Muscle of leg (tissue), 11 donors: ENCODE measurements around the gene SNX4. TPM values are rescaled to one million over a fixed set of nuclear protein-coding genes. Genes with fewer than 3 reads are reported as not detected.

Experiments
- DNase-seq: peaks from one replicate; pipeline ENCODE4 v3.0.0; 2013
- H3K27ac ChIP-seq: one replicate; pipeline ENCODE4 v1.5.1; 2013; ENCODE audit warnings: mild to moderate bottlenecking, low read length, control low read depth
- H3K27me3 ChIP-seq: one replicate; pipeline ENCODE4 v1.6.1; 2013; ENCODE audit warnings: low read length; ENCODE audit not compliant: control insufficient read depth, insufficient read depth
- H3K36me3 ChIP-seq: one replicate; pipeline ENCODE4 v1.6.1; 2013; ENCODE audit warnings: low read length; ENCODE audit not compliant: control insufficient read depth, insufficient read depth
- H3K4me1 ChIP-seq: one replicate; pipeline ENCODE4 v1.6.1; 2013; ENCODE audit warnings: low read length; ENCODE audit not compliant: control insufficient read depth, insufficient read depth
- H3K4me3 ChIP-seq: one replicate; pipeline ENCODE4 v1.5.1; 2013; ENCODE audit warnings: low read length, control low read depth
- H3K9me3 ChIP-seq: replicated peaks from 2 replicates; pipeline ENCODE4 v1.6.1; 2013; ENCODE audit warnings: low read depth, low read length; ENCODE audit not compliant: control insufficient read depth
- WGBS: methylation state at CpG from one replicate; pipeline ENCODE4 v1.1.5; 2013; ENCODE audit warnings: missing lambda C conversion rate; ENCODE audit not compliant: insufficient coverage; 5-methylcytosine and 5-hydroxymethylcytosine counted together
- polyA plus RNA-seq, 8 donors: library from polyadenylated mRNA; unstranded; fragments of 120-200 nt; gene quantifications; one replicate each; pipeline versions ENCODE4 v1.2.1 to v1.2.3, GENCODE V29; 2013; ENCODE audit warnings: inconsistent platforms in 1 of 8, low replicate concordance in 1 of 8; ENCODE audit not compliant: insufficient read length in 8 of 8, insufficient read depth in 1 of 8
- total RNA-seq: library from RNA; stranded (reverse); fragments of 120-200 nt; gene quantifications from one replicate; pipeline ENCODE4 v1.2.4, GENCODE V29; 2013

Gene SNX4
- total and polyA plus RNA-seq, 9 donors, result 32.6 to 46.2 (median 36.2) TPM

GRCh38 chr3:125437631-125438435 is 82.2 kb downstream of the SNX4 start:
- H3K4me1 ChIP-seq, result no peaks in the 10 kb centered on the region
- H3K27me3 ChIP-seq, result no peaks in the 10 kb centered on the region
- no peaks in the 10 kb centered on the region for H3K36me3 ChIP-seq
- no peak overlapping the region for H3K27ac ChIP-seq
- 60% methylated on average over 6 of the region's 9 CpGs for WGBS
- no peak overlapping the region for H3K4me3 ChIP-seq
- DNase-seq, result peak; percentile 61
- H3K9me3 ChIP-seq, result peaks cover 4% of the 10 kb centered on the region

- Histone ChIP-seq H3K27ac (no peak overlapping the region), H3K27me3 (no peaks in the 10 kb centered on the region), H3K36me3 (no peaks in the 10 kb centered on the region), H3K4me3 (no peak overlapping the region), H3K4me1 (no peaks in the 10 kb centered on the region), H3K9me3 (no peaks in the 10 kb centered on the region)
- DNase-seq, result peak; percentile 22
- 80% methylated on average over 1 of the region's 7 CpGs for WGBS
Observed at GRCh38 chr3:125436921-125437320, 83.1 kb downstream of the SNX4 start.

- Histone ChIP-seq H3K9me3 (no peaks in the 10 kb centered on the region), H3K27me3 (no peaks in the 10 kb centered on the region), H3K27ac (no peak overlapping the region), H3K4me3 (no peak overlapping the region), H3K4me1 (no peaks in the 10 kb centered on the region), H3K36me3 (no peaks in the 10 kb centered on the region)
- 88% methylated on average over 2 of the region's 2 CpGs for WGBS
- no peak for DNase-seq
Observed at GRCh38 chr3:125435231-125435630, 84.8 kb downstream of the SNX4 start.

- H3K4me1 ChIP-seq, result no peaks in the 10 kb centered on the region
- whole genome bisulfite sequencing, result 64% methylated on average over 6 of the region's 6 CpGs
- no peak for DNase-seq
- no peaks in the 10 kb centered on the region for H3K27me3 ChIP-seq
- H3K4me3 ChIP-seq, result no peak overlapping the region
- no peaks in the 10 kb centered on the region for H3K36me3 ChIP-seq
- H3K9me3 ChIP-seq, result no peaks in the 10 kb centered on the region
- H3K27ac ChIP-seq, result no peak overlapping the region
Observed at GRCh38 chr3:125434582-125435011, 85.4 kb downstream of the SNX4 start.

GRCh38 chr3:125433611-125434041 is 86.4 kb downstream of the SNX4 start:
- no peak overlapping the region for H3K27ac ChIP-seq
- H3K27me3 ChIP-seq, result no peaks in the 10 kb centered on the region
- WGBS, result 86% methylated on average over 3 of the region's 6 CpGs
- H3K4me1 ChIP-seq, result peaks cover 1% of the 10 kb centered on the region
- H3K4me3 ChIP-seq, result no peak overlapping the region
- no peak for DNase-seq
- no peaks in the 10 kb centered on the region for H3K9me3 ChIP-seq
- no peaks in the 10 kb centered on the region for H3K36me3 ChIP-seq

GRCh38 chr3:125433091-125433534 is 86.9 kb downstream of the SNX4 start:
- H3K4me3 ChIP-seq, result no peak overlapping the region
- DNase-seq, result no peak
- no peak overlapping the region for H3K27ac ChIP-seq
- no peaks in the 10 kb centered on the region for H3K27me3 ChIP-seq
- peaks cover 2% of the 10 kb centered on the region for H3K4me1 ChIP-seq
- H3K36me3 ChIP-seq, result no peaks in the 10 kb centered on the region
- no peaks in the 10 kb centered on the region for H3K9me3 ChIP-seq
- 96% methylated on average over 5 of the region's 6 CpGs for WGBS

- H3K27me3 ChIP-seq, result no peaks in the 10 kb centered on the region
- no peak for DNase-seq
- peaks cover 2% of the 10 kb centered on the region for H3K4me1 ChIP-seq
- WGBS, result 83% methylated on average over 2 of the region's 5 CpGs
- H3K4me3 ChIP-seq, result no peak overlapping the region
- no peak overlapping the region for H3K27ac ChIP-seq
- H3K36me3 ChIP-seq, result no peaks in the 10 kb centered on the region
- H3K9me3 ChIP-seq, result no peaks in the 10 kb centered on the region
Observed at GRCh38 chr3:125431912-125432790, 87.9 kb downstream of the SNX4 start.

GRCh38 chr3:125431391-125431790 is 88.6 kb downstream of the SNX4 start:
- no peak overlapping the region for H3K27ac ChIP-seq
- no CpG with 5 or more reads among the region's 2 CpGs for WGBS
- peaks cover 2% of the 10 kb centered on the region for H3K4me1 ChIP-seq
- DNase-seq, result no peak
- no peak overlapping the region for H3K4me3 ChIP-seq
- no peaks in the 10 kb centered on the region for H3K36me3 ChIP-seq
- no peaks in the 10 kb centered on the region for H3K27me3 ChIP-seq
- H3K9me3 ChIP-seq, result no peaks in the 10 kb centered on the region

- WGBS, result 67% methylated on average over 1 of the region's 7 CpGs
- no peaks in the 10 kb centered on the region for H3K36me3 ChIP-seq
- peak; percentile 9 for DNase-seq
- no peak overlapping the region for H3K4me3 ChIP-seq
- H3K4me1 ChIP-seq, result peaks cover 2% of the 10 kb centered on the region
- no peaks in the 10 kb centered on the region for H3K9me3 ChIP-seq
- no peaks in the 10 kb centered on the region for H3K27me3 ChIP-seq
- no peak overlapping the region for H3K27ac ChIP-seq
Observed at GRCh38 chr3:125428216-125428830, 91.7 kb downstream of the SNX4 start.

- Histone ChIP-seq H3K4me3 (no peak overlapping the region), H3K9me3 (no peaks in the 10 kb centered on the region), H3K36me3 (no peaks in the 10 kb centered on the region), H3K27me3 (no peaks in the 10 kb centered on the region), H3K27ac (no peak overlapping the region), H3K4me1 (no peaks in the 10 kb centered on the region)
- 67% methylated on average over 3 of the region's 4 CpGs for WGBS
- DNase-seq, result no peak
Observed at GRCh38 chr3:125418306-125418705, 101.7 kb downstream of the SNX4 start.
